ENCODE data around the gene CLSTN2.

Gene CLSTN2

DNA sequence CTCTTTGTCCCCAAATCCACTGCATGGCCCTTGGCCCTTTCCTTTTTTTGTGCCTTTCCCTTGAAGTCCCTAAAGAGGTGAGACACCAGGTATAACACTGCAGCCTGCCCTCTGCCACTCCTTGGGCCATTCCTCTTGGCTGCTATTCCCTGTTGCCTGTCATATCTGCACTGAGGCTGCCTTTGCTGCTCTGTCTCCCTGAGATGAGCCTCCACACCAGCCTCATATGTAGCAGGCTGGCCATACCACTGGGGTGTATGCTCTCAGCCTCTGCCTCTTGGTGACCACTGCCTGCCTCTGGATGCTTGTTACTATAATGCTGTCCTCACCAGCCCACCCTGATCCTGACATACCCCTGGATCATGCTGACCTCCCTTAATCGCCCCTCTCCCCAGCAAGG, 252.0 kb downstream of the CLSTN2 start:
- no peak for DNase-seq (ENCODE audit: low read depth in 3 of 3)

DNA sequence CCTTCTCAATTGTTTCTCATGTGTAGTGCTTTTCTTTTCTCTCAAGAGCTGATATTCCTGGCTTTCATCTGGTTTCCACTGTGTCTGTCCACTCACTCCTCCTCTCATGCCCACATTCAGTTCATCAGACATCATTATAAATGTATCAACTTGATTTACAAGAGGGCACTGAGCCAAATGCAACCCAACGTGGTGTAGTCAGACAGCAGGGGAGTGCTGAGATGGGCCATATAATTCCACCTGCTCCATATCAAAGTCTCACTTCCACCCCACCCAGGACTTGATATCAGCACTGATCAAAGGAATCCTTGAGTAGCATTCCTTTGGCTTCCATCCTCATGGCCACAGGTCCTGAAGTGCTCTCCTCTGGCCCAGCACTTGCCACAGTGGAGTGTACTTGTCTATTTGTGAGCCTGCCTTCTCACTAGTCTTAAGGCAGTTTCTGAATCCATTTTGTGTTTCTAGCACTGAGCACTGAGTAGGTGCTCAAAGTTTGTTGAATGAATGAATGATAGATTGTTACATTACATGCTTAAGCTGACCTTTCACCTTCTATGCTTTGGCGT, 252.8 kb downstream of the CLSTN2 start:
- no peak for DNase-seq (ENCODE audit: low read depth in 3 of 3)

DNA sequence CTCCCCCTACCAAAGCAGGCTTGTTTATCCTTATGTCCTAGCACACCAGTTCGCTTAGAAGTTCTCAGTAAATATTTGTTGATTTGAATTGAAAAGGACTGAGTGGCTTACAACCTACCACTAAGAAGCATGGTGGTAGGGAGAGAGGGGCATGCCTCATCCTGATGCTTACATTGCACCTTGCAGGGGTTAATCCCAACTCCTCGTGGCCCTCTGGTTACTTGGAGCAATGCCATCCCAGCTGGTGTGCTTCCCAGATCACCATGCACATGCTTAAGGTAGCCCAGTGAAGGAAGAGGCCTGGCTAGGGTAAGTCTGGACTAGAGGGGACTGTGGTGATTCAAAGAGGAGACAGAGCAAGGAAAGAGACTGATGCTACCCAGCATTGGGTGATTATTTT, 253.3 kb downstream of the CLSTN2 start:
- no peak for DNase-seq (ENCODE audit: low read depth in 3 of 3)

DNA sequence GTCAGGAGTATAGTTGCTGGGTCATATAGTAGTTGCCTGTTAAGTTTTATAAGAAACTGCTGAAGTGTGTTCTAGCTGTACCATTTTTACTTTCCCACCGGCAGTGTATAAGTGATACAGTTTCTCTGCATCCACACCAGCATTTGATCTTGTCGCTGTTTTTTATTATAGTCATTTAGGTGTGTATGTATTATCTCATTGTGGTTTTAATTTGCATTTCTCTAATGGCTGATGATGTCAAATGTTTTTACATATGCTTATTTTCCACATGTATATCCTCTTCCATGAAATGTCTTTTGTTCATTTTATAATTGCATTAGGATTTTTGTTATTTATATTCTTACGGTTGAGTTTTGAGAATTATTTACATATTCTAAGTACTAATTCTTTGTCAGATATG, 254.3 kb downstream of the CLSTN2 start:
- DNase-seq (ENCODE audit: low read depth in 3 of 3) = no peak

DNA sequence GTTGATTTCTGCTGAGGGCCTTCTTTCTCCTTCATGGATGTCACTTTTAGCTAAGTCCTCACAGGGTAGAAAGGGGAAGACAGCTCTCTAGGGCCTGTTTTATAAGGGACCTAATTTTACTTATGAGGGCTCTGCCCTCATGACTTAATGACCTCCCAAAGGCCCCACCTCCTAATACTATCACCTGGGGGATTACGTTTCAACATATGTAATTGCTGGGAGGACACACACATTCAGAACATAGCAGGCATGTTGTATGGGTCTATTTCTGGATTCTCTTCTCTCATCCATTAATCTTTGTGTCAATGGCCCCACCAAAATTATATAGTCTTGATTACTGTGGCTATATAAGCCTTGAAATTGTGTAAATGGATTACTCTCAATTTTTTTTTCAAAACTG, 255.0 kb downstream of the CLSTN2 start:
- no peak for DNase-seq (ENCODE audit: low read depth in 3 of 3)

DNA sequence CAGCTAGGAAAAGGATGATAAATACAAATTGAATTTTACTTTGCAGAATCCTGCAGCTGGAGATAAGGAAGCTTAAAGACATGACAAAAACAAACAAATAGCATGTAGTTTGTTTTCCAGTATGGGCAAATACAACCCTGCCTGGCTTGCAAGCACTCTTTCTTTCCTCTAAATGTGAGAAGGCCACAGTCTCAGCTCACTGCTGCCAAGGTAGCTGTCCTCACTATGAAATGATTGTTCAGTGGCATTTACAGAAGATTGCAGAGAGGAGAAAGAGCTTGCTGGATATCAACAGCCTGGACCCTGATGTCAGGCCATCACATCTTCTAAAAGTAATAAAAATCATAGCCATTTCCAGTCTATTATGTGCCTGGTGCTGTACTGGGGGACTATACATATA, 262.0 kb downstream of the CLSTN2 start:
- no peak for DNase-seq (ENCODE audit: low read depth in 3 of 3)

DNA sequence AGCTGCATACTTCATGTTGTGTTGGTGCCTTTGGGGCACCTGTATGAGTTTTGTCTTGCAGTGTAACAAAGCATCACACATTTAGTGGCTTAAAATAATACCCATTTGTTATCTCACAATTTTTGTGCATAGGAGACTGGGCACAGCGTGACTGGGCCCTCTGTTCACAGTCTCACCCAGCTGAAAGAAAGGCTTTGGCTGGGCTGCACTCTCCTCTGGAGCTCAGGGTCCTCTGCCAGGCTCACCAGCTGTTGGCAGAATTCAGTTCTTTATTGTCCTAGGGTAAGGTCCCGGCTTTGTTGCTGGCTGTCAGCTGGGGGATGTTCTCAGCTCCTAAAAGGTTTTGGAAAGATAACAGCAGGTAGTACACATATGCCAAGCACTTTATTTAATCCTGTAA, 263.3 kb downstream of the CLSTN2 start:
- no peak for DNase-seq (ENCODE audit: low read depth in 3 of 3)

DNA sequence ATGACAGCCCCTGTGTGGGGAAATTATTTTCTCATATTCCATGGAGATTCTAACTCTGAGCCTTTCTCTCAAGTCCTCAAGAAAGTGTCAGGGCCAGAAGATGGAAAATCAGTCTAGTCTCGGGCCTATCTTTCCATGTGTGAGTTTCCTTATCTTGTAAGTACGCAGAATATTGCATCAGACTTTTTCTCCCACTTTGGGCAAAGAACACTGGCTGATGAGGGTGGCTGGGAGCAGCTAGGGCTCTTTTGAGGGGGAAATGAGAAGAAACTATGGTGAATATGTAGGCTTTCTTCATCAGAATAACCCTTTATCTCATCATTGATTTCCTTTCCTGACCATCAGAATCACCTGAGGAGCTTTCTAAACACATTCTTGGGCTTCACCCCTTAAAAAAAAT, 264.0 kb downstream of the CLSTN2 start:
- no peak for DNase-seq (ENCODE audit: low read depth in 3 of 3)

DNA sequence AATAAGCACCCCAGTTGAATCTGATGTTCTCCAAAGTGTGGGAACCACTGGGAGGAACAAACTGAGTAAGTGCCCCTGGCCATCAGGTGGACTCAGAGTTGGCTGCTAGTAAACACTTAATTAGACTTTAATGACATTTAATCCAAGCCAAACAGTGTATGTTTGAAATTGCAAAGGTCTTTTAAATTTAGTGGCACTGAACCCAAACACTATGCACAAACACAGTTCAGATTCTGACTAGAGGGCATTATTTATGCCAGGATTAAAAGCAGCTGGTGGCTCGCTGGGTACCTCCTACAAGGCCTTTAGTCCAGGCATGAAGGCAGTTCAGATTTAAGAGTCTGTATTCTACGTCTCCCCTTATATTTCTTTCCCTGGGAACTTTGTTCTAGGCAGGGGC, 264.8 kb downstream of the CLSTN2 start:
- no peak for DNase-seq (ENCODE audit: low read depth in 3 of 3)

DNA sequence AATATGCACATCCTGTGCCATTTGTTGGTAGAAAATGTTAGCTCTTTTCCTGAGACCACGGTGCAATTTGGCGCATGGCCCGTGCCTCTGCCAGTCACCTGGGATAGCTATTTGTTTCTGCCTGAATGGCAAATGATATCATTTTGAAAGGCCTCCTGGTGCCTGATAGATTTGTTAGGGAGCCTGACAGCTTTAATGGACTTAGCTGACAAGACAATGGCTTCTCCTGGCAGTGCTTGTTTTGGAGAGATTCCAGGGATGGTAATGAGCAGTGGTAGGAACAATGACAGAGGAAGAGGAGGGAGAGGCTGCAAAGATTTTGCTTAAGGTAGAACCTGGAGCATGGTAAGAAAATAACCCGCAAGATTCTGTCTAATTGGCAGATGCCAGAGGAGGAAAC, 268.5 kb downstream of the CLSTN2 start:
- DNase-seq (ENCODE audit: low read depth in 3 of 3) = no peak

DNA sequence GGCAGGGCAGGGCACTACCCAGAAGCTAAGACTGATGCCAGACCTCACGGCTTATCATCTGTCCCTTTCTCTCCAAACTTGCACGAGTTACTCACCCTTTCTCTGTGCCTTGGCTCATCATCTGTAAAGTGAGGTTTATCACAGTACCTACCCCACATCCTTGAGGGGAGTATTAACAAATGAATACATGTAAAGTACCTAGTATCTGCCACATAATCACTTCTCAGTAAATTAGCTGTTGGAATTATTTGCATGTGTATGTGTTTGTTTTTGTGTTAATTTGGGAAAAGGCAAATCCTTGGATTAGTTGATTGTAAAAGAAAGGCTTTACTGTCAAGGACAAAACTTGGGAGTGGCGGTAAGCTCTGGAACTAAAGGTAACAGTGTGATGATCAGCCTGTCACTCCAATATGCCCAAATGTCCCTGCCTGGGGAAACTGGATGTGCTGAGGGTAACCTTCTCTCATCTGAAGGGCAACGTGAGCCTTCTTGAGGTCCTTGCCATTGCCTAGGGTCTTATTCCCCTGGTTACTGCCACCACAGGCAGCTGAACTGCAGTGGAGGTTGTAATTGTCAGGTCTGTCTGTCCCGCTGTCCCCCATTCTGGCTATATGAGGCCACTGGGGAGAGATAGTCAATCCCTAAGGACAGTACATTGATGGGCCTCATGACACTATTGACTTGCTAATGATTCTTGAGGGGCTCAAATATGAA, 269.4 kb downstream of the CLSTN2 start:
- no peak for DNase-seq (ENCODE audit: low read depth in 3 of 3)

DNA sequence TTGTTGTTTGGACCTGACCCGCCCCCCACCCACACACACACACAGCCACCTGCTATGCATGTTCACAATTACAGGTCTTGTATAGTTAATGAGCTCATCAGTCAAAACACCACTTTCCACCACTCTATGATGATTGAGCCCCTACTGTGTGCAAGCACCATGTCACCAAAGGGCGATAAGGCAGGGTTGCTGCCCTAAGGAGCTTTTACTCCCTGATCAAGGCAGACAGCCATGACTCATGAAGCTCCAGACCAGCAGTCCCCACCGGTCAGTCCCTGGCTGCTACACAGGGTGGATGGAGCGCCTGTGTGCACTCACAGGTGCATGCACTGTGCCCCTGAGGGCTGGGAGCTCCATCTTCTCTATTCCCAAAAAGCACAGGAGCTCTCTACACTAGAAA, 270.6 kb downstream of the CLSTN2 start:
- no peak for DNase-seq (ENCODE audit: low read depth in 3 of 3)

DNA sequence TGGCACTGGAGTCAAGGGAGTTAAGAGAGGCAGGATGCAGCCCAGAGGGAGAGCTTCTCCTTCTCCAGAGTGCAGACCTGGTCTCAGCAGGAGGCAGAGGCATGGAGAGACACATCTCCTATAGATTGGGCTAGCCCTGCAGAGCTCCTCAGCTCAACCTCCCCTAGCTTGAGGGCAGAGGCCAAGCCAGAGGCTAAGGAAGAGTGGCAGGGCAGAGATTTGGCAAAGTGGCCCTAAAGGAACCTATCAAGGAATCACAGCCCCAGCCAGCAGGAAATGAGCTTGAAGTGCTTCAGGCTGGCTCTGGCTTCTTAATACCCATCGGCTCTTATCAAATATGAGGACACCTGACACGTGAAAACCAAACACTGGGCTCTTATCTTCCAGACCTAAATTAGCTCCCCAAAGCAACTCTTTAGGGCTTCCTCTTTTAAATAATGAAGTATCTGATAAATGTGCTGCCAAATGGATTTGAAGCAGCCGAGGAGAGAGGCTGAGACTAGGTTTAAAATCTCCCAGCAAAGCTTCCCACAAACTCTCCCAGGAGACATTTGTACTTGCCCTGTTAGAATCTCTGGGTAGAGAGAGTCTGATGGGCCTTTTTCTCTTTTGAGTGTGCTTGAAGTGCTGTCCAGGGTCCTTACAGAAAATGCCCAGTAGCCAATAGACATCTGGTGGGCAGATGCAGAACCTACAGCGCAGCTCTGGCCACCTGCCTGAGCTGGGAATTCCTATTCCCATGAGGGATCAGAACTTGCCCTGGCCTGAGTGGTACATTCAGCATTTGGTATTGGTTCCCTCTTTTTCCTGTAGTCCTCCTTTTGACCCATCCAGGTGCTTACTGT, 271.4 kb downstream of the CLSTN2 start:
- DNase-seq (ENCODE audit: low read depth in 3 of 3) = no peak

DNA sequence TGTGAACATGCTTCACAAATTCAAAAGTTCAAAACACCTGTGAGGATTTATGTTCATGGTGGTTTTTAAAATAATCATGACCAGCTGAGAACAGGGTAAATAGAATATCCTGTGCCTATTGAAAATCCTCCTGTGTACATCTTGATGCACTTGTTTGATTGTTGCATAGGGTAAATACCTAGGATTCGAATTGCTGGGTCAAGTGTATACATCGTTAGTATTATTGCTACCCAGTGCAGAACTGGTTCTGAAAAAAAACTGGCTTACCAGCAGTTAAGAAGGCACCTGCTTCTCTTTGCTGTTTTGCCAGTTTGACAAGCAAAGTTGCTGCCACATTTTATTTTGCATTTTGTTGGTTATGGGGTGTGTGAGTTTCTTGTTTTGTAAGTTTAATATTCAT, 272.6 kb downstream of the CLSTN2 start:
- no peak for DNase-seq (ENCODE audit: low read depth in 3 of 3)

DNA sequence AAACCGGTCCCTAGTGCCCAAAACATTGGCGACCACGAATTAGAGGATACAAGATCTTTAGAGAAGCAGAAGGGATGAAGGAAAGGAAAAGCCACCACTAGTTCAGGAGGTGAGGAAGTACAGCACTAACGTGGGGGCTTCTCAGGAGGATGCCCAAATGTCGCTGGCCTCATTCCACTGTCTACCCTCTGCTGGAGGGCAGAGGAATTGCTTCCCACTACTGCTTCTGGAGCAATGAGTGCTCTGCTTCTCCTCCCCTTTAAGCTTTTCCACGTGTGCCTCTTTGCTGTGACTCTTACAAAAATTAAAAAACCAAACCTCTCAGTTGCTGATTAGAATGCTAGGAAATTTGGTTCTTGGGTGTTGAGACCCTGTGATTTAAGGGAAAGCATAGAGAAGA, 281.3 kb downstream of the CLSTN2 start:
- no peak for DNase-seq (ENCODE audit: low read depth in 3 of 3)

DNA sequence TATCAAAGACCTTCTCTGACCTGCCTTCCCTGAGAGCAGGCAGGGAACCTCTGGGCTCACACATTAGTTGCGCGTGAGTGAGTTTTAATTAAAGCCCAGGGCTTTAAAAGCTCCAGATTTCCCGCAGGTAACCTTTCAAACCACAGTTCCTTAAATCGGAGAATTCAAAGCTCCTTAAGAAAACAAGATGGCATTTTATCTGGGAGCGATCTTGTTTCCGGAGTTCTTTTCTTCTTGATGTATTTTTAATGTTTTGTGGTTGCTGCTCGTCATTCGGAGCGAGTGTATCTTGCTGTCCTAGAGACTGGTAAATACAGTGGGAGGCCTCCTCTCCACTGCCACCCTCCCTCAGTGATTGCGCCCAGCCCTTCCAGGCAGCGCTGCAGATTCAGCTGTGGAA, 284.3 kb downstream of the CLSTN2 start:
- DNase-seq (ENCODE audit: low read depth in 3 of 3) = no peak

DNA sequence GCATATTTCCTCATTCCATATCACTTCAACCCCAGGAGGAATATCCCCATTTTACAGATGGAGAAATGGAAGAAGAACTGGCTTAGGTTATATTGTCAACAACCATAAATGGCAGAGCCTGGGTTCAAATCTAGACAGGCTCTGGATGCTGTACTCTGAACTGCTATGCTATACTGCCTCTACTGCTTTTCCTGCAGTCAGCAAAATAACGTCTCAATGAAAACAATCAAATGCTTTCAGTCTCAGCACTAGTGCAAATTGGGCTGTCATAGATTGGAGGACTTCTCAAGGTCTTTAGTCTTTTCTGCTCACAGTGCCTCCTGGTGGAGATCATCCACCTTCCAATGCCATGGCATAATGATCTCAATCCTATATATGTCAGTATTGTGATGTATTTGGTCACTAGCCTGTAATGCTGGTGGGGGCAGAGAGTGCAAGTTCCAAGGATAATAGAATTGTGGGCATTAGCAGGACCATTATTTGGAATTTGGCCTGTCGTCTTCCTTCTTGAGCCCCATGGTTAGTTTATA, 285.0 kb downstream of the CLSTN2 start:
- no peak for DNase-seq (ENCODE audit: low read depth in 3 of 3)

DNA sequence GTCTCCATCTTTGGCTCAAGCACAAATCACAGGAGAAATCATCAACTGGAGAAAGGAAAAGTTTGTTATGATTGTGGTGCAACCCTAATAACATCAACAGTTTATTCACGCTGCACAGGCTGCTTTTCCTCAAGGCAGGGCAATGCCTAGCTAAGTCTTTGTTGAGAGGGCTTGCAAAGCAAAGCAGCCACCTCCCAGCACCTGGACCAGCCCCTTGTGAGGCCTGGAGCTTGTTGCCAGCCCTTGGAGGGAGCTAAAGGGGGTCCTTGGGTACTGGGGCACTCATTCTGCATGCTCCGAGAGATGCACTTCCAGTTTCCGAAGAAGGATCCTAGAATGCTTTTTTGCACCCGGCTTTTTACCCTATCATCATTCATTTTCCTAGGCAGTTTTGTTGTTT, 288.2 kb downstream of the CLSTN2 start:
- no peak for DNase-seq (ENCODE audit: low read depth in 3 of 3)

DNA sequence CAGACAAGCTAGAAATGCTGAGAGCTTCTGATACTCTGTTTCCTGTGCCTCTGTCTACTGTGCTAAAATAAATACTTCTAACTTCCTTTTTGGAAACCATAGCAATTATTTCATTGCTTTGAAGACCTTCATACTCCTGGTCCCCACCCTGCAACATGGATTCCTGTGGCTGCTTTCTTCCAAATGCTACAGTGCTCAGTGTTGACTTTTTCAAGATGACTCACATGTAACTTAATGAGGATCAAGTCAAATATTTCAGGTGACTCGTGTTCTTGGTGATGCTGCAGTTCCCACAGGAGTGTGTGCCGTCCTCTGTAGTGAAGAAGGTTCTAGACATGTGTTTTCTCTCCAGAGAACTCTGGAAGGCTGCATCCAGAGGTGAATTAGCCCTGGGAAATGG, 288.6 kb downstream of the CLSTN2 start:
- DNase-seq (ENCODE audit: low read depth in 3 of 3) = no peak

DNA sequence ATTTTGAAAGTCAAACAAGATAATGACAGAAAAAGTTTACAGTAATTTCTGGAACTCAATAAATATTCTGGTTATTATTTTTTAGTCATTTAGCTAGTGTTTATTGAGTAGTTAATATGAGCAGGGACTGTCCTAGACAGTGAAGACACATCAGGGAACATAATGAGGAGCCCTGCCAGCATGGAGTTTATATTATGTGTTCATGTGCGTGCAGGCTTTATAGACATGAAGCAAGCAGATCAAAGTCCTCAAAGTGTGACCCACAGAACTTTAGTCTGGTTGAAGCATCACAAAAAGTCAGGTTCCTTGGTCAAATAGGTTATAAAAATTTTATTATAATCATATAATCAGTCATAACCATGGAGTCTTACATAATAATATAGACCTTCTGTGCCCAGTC, 289.3 kb downstream of the CLSTN2 start:
- DNase-seq (ENCODE audit: low read depth in 3 of 3) = no peak

DNA sequence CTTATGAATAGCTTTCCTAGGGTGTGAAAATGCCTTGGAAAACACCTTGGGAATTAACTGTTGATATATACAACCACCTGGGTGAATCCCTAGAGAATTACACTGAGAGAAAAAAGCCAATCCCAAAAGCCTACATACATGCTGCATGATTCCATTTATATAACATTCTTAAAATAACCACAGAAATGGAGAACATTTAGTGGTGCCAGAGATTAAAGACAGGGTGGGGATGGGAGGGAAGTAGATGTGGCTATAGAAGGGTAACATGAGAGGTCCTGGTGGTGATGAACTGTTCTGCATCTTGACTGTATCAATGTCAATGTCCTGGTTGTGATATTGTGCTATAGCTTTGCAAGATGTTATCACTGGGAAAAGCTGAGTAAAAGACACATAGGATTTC, 291.0 kb downstream of the CLSTN2 start:
- DNase-seq (ENCODE audit: low read depth in 3 of 3) = no peak

DNA sequence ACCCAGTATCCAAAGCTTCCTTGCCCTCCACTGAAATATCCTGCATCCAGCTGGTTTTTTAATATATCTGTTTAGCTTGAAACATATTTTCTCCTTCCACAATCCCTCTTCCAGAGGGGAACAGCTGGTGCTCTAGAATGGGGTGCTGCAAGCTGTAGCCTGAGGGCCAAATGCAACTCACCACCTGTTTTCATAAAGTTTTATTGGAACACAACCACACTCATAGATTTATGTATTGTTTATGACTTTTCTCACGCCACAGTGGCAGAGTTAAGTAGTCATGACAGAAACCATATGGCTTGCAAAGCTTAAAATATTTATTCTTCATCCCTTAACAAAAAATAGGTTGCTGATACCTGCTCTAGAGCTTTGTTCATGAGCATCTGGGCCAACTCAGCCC, 298.7 kb downstream of the CLSTN2 start:
- no peak for DNase-seq (ENCODE audit: low read depth in 3 of 3)

DNA sequence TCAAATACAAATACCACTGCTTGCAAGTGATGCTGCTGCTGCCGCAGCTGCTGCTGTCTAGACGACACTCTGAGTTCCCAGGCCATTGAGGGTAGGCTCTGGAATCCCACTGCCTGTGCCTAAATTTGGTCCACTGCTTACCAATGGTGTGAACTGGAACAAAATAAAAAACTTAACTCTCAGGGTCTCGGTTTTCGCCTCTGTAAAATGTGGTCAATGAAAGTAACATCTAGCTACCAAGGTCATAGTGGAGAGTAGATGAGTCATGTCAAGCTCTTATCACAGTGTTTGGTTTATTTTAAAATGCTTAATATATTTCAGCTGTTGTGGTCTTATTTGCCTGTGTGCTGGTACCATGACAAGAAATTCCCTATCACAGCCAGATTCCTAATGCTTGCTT, 299.3 kb downstream of the CLSTN2 start:
- DNase-seq (ENCODE audit: low read depth in 3 of 3) = no peak

All from stimulated activated CD4-positive, alpha-beta T cell treated with anti-CD3 and anti-CD28 coated beads, TNF-alpha, amount 100 ng/mL, for 48 hours (primary cell).